ENCODE data around the gene ST3GAL3. TPM values are rescaled to one million over a fixed set of nuclear protein-coding genes. Genes with fewer than 3 reads are reported as not detected.
"Not testable (repeated sequence)": the region's sequence is repeated elsewhere in the genome, so short reads cannot be mapped to it uniquely, and the experiment has no call there.

Gene ST3GAL3
- total and polyA plus RNA-seq, 3 donors from 2014 or later = 42.9 to 62.0 (median 50.7) TPM

- Histone ChIP-seq H3K9me3 (no peaks in the 10 kb centered on the region), H3K27ac (no peak overlapping the region), H3K27me3 (no peaks in the 10 kb centered on the region), H3K4me3 (no peak overlapping the region), H3K4me1 (no peaks in the 10 kb centered on the region), H3K36me3 (ENCODE audit: low read depth, missing control alignments) (no peaks in the 10 kb centered on the region)
- TF ChIP-seq CTCF (IDR thresholded peaks at IDR 0.05) (no peak), POLR2A (IDR thresholded peaks at IDR 0.05) (no peak)
- 79 to 88% methylated on average over 2 of the region's 2 CpGs for WGBS, 2 donors
- intact Hi-C loops (cut with DNase I; ENCODE audit: low total_unique reads) = no loop called here
- no peak for DNase-seq
These were observed 67.0 kb downstream of the ST3GAL3 start for GRCh38 chr1:43774359-43774758.

- Histone ChIP-seq H3K4me3 (no peak overlapping the region), H3K4me1 (no peaks in the 10 kb centered on the region), H3K27ac (no peak overlapping the region), H3K9me3 (no peaks in the 10 kb centered on the region), H3K27me3 (no peaks in the 10 kb centered on the region), H3K36me3 (ENCODE audit: low read depth, missing control alignments) (no peaks in the 10 kb centered on the region)
- no peak for TF ChIP-seq CTCF (IDR thresholded peaks at IDR 0.05)
- no peak for TF ChIP-seq POLR2A (IDR thresholded peaks at IDR 0.05)
- intact Hi-C loops (cut with DNase I; ENCODE audit: low total_unique reads) = no loop called here
- WGBS, 2 donors = 81 to 93% methylated on average over 4 of the region's 4 CpGs
- no peak for DNase-seq
These were observed 68.9 kb downstream of the ST3GAL3 start for GRCh38 chr1:43776043-43776761.

DNA sequence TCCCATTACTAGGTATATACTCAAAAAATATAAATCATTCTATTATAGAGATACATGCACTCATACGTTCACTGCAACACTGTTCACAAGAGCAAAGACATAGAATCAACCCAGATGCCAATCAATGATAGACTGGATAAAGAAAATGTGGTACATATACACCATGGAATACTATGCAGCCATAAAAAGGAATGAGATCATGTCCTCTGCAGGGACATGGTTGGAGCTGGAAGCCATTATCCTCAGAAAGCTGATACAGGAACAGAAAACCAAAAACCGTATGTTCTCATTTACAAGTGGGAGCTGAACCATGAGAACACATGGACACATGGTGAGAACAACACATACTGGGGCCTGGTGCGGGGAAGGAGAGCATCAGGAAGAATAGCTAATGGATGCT is 70.6 kb downstream of the ST3GAL3 start:
- H3K4me1 ChIP-seq; H3K4me3 ChIP-seq; intact Hi-C loops (cut with DNase I; ENCODE audit: low total_unique reads); H3K36me3 ChIP-seq (ENCODE audit: low read depth, missing control alignments); DNase-seq; H3K9me3 ChIP-seq; H3K27ac ChIP-seq; H3K27me3 ChIP-seq: not testable (repeated sequence)
- WGBS, 2 donors = 94% methylated on average over 3 of the region's 3 CpGs

DNA sequence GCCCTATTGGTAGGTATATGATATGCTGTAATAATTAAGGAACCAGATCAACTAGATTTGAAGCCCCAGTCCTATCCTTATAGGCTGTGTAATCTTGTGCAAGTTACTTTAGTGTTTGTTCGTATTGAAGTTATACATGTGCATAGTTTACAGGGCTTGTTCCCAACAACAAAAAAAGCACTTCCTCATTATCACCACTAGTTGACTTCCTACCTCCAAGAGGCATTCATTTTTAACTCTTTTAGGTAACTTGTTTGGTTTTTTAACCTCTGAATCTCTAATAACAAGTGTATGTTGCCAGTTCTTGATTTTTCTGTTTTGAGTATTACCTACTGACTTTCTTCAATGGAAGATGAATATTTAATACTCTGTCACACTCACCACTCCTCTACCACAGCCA is 71.9 kb downstream of the ST3GAL3 start:
- intact Hi-C loops (cut with DNase I; ENCODE audit: low total_unique reads) = no loop called here
- no peak overlapping the region for H3K4me3 ChIP-seq
- H3K9me3 ChIP-seq = no peaks in the 10 kb centered on the region
- TF ChIP-seq CTCF (IDR thresholded peaks at IDR 0.05) = no peak
- no peaks in the 10 kb centered on the region for H3K36me3 ChIP-seq (ENCODE audit: low read depth, missing control alignments)
- no peak overlapping the region for H3K27ac ChIP-seq
- no peaks in the 10 kb centered on the region for H3K4me1 ChIP-seq
- 83 to 85% methylated on average over 1 of the region's 1 CpG for WGBS, 2 donors
- H3K27me3 ChIP-seq = no peaks in the 10 kb centered on the region
- no peak for DNase-seq

DNA sequence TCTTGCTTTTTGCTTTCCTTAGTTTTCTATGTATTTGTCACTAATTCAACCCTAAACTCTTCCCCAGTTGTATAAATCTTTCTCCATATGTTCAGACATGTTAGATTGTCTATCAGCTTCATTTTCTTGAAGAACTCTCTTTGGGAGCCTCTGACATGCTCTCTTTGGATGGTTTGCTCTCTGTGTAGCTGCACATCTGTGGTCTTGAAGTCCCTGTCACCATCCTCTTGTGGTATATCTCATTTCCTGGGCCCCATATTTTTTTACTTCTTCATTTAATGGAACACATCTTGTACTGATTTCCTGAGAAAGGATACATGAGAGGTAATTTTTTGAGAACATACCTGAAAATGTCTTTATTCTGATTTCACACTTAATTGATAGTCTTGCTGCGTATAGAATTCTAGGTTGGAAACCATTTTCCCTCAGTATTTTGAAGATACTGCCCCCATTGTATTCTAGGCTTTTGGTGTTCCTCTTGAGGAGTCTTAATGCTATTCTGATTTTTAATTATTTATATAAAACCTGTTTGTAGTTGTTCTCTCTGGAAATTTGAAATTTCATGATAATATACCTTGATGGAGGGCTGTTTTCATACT is 72.6 kb downstream of the ST3GAL3 start:
- Histone ChIP-seq H3K9me3 (no peaks in the 10 kb centered on the region), H3K27ac (no peak overlapping the region), H3K4me3 (no peak overlapping the region), H3K36me3 (ENCODE audit: low read depth, missing control alignments) (no peaks in the 10 kb centered on the region), H3K27me3 (no peaks in the 10 kb centered on the region), H3K4me1 (no peaks in the 10 kb centered on the region)
- 95 to 100% methylated on average over 1 of the region's 1 CpG for WGBS, 2 donors
- no peak for TF ChIP-seq POLR2A (IDR thresholded peaks at IDR 0.05)
- TF ChIP-seq CTCF (IDR thresholded peaks at IDR 0.05) = no peak
- no peak for DNase-seq
- intact Hi-C loops (cut with DNase I; ENCODE audit: low total_unique reads) = no loop called here

Data from testis (tissue), 3 donors.